ENCODE measurements around the gene TAS2R14.

Gene TAS2R14

GRCh38 chr12:10956085-10956484 is 17.0 kb upstream of the TAS2R14 start:
- no peak for DNase-seq (ENCODE audit: extremely low read depth, insufficient read length)
- no peak for TF ChIP-seq CTCF (IDR thresholded peaks at IDR 0.05; ENCODE audit: insufficient read depth, low read length, poor library complexity, severe bottlenecking)
- no peaks in the 10 kb centered on the region for H3K36me3 ChIP-seq (ENCODE audit: control insufficient read depth, insufficient read depth, low read length)
- no peaks in the 10 kb centered on the region for H3K27me3 ChIP-seq (replicated peaks; ENCODE audit: control insufficient read depth, insufficient read depth, low read length)
- no peak overlapping the region for H3K4me3 ChIP-seq (replicated peaks; ENCODE audit: low read depth, low read length)

GRCh38 chr12:10952645-10953044 is 13.6 kb upstream of the TAS2R14 start:
- H3K27me3 ChIP-seq (replicated peaks; ENCODE audit: control insufficient read depth, insufficient read depth, low read length) = no peaks in the 10 kb centered on the region
- H3K36me3 ChIP-seq (ENCODE audit: control insufficient read depth, insufficient read depth, low read length) = no peaks in the 10 kb centered on the region
- no peak overlapping the region for H3K4me3 ChIP-seq (replicated peaks; ENCODE audit: low read depth, low read length)
- no peak for DNase-seq (ENCODE audit: extremely low read depth, insufficient read length)
- no peak for TF ChIP-seq CTCF (IDR thresholded peaks at IDR 0.05; ENCODE audit: insufficient read depth, low read length, poor library complexity, severe bottlenecking)

GRCh38 chr12:10943167-10943566 is 4.1 kb upstream of the TAS2R14 start:
- no peaks in the 10 kb centered on the region for H3K27me3 ChIP-seq (replicated peaks; ENCODE audit: control insufficient read depth, insufficient read depth, low read length)

GRCh38 chr12:10941916-10942607 is 3.0 kb upstream of the TAS2R14 start:
- H3K4me3 ChIP-seq (replicated peaks; ENCODE audit: low read depth, low read length) = no peak overlapping the region
- peak; percentile 3 for DNase-seq (ENCODE audit: extremely low read depth, insufficient read length)
- no peaks in the 10 kb centered on the region for H3K36me3 ChIP-seq (ENCODE audit: control insufficient read depth, insufficient read depth, low read length)
- no peak for TF ChIP-seq CTCF (IDR thresholded peaks at IDR 0.05; ENCODE audit: insufficient read depth, low read length, poor library complexity, severe bottlenecking)
- no peaks in the 10 kb centered on the region for H3K27me3 ChIP-seq (replicated peaks; ENCODE audit: control insufficient read depth, insufficient read depth, low read length)

More at GRCh38 chr12:10943167-10943566, 4.1 kb upstream of the TAS2R14 start:
- DNase-seq (ENCODE audit: extremely low read depth, insufficient read length) = no peak
- no peak overlapping the region for H3K4me3 ChIP-seq (replicated peaks; ENCODE audit: low read depth, low read length)
- TF ChIP-seq CTCF (IDR thresholded peaks at IDR 0.05; ENCODE audit: insufficient read depth, low read length, poor library complexity, severe bottlenecking) = no peak
- no peaks in the 10 kb centered on the region for H3K36me3 ChIP-seq (ENCODE audit: control insufficient read depth, insufficient read depth, low read length)

GRCh38 chr12:10941369-10941768 is 2.3 kb upstream of the TAS2R14 start:
- H3K4me3 ChIP-seq (replicated peaks; ENCODE audit: low read depth, low read length) = no peak overlapping the region
- TF ChIP-seq CTCF (IDR thresholded peaks at IDR 0.05; ENCODE audit: insufficient read depth, low read length, poor library complexity, severe bottlenecking) = no peak
- H3K36me3 ChIP-seq (ENCODE audit: control insufficient read depth, insufficient read depth, low read length) = no peaks in the 10 kb centered on the region
- H3K27me3 ChIP-seq (replicated peaks; ENCODE audit: control insufficient read depth, insufficient read depth, low read length) = no peaks in the 10 kb centered on the region
- DNase-seq (ENCODE audit: extremely low read depth, insufficient read length) = no peak

- Histone ChIP-seq H3K36me3 (ENCODE audit: control insufficient read depth, insufficient read depth, low read length) (no peaks in the 10 kb centered on the region), H3K4me3 (replicated peaks; ENCODE audit: low read depth, low read length) (no peak overlapping the region), H3K27me3 (replicated peaks; ENCODE audit: control insufficient read depth, insufficient read depth, low read length) (no peaks in the 10 kb centered on the region)
- TF ChIP-seq CTCF (IDR thresholded peaks at IDR 0.05; ENCODE audit: insufficient read depth, low read length, poor library complexity, severe bottlenecking) = no peak
- no peak for DNase-seq (ENCODE audit: extremely low read depth, insufficient read length)
Observed at GRCh38 chr12:10940389-10940788, 1.3 kb upstream of the TAS2R14 start.
